GM20000 (cell line): ENCODE results near the gene IGFL2.
A peak's percentile ranks its signal among the peaks of the same experiment; 100 is the strongest.

ENCODE experiments used
- DNase-seq: peaks from one replicate; pipeline ENCODE4 v3.0.0; 2012; ENCODE audit warnings: low spot score
- CTCF ChIP-seq: IDR thresholded peaks from 2 replicates; pipeline ENCODE4 v1.5.1; 2012; ENCODE audit warnings: mild to moderate bottlenecking, control low read depth; ENCODE audit errors: extremely low read depth, missing control alignments

IGFL2 gene

DNA sequence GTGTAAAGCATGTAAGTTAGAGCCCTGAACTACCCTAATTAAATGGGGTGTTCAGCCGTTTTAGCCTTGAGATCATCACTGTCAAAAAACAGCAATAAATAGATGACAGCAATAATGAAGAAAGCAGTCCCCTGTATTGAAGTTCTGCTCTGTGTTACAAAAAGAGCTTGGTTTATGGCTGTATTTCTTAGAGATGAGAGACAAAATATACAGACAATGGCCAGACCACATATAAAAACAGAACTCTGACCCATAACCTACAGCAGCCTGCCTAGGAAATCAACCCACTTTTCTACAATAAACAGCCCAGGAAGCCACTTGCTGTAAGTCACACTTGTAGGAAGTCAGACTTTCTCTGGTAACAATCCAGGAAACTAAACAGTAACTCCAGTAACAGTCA lies 34.3 kb upstream of the IGFL2 start:
- DNase-seq, result no peak
- no peak for TF ChIP-seq CTCF

DNA sequence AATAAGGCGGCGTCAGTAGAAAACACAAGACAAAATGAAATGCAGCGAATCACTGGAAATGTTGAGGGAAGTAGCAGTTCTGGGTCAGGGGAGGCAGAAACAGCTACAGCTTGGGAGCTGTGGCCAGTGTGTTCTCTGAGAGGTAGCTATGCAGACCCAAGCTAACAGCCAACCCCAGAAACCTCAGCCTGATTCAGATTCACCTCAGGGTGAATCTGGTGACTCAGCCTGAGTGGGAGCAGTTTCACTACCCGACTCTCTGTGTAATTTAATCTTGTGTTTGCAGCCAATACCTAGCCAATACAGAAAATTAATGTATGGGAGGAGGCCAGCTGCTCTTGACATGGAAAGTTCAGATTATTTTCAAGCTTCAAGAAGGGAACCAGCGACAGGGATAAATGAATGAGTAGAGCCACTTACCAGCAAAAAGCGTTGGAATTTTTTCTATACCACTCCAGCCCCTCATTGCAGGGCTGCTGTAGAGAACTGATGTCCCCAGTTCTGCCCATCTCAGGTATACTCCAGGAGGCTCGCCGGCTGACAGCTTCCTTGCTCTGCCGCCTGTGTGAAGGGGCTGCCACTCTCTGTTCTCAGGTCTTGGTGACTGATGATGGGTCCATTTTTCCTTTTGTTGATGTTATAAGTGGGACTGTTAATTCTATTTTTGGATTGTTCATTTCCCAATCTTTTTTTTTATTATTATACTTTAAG lies 32.5 kb upstream of the IGFL2 start:
- peak; percentile 72 for DNase-seq
- no peak for TF ChIP-seq CTCF

GRCh38 chr19:46116121-46116520 lies 31.9 kb upstream of the IGFL2 start:
- no peak for TF ChIP-seq CTCF
- no peak for DNase-seq

DNA sequence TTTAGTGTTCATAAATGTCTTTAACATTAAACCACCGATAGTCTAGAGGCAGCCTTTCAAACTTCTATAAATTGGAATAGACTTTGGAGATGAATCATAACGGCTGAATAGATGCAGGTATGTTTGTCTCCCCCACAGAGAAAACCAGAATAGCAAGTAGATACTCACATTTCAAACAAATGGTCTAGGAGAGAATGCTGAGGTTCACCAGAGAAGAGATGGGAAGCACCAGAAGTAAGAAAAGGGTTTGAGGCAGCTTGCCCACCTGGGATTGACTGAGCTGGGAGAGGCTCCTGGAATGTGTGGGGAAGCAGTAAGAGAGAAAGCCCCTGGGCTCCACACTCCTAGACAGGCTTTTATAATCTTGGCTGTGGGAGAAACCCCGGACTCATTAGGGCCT lies 29.9 kb upstream of the IGFL2 start:
- no peak for DNase-seq
- TF ChIP-seq CTCF, result no peak

DNA sequence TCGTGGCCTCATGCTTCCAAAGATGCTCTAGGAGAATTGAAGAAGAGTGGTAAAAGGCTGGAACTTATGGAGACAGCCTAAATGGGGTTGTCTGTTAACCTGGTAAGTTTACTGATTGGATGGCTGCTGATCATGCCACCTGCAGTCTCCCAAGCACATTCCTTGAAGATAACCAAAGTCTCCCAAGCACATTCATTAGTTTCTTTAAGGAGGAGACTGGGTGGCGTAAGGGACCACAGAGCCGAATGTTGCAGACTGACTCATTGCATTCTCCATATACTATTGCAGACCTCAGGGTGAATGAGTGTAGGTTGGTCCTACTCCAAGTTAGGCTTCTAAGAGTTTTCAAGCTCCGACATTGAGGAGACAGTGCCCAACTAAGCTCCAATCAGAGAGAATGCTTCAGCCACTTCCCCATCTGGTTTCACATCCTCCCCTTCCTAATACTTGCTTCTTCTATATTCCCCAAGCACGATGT lies 23.4 kb upstream of the IGFL2 start, which contains the start of gene IGFL3:
Gene IGFL3, minus strand, starts transcription at position 51 of the 478 bp plus-strand sequence. Its CDS starts 39 bp downstream, at position 12.
- TF ChIP-seq CTCF, result no peak
- DNase-seq, result no peak

DNA sequence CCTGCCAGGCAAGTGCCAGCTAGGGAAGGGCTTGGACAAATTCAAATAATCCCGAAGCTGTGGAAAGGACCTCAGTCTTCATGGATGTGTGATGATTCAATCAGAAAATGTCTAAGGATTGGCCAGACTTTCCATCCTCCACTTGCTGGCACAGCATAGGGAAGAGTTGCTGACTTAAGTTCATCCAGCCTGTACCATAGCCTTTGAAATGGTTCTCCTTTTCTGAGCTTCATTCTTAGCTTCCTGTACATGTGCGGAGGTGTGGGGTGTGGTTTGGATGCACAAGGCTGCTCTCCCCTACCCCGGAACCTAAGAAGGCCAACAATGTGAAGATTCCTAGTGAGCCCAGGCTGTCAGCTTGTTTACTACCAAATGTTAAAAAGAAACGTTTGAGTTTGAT lies 22.6 kb upstream of the IGFL2 start:
- no peak for TF ChIP-seq CTCF
- DNase-seq, result no peak

GRCh38 chr19:46126086-46126580 lies 21.9 kb upstream of the IGFL2 start:
- no peak for DNase-seq
- no peak for TF ChIP-seq CTCF
